Measurements from ENCODE around the gene RANBP9. TPM values are rescaled to one million over a fixed set of nuclear protein-coding genes. Genes with fewer than 3 reads are reported as not detected.

The RANBP9 gene
- total and polyA plus RNA-seq, 9 of the 15 experiments (the other 6 are each of a cell fraction or from before 2014, with no cell fraction given): 27.5 to 130 (median 61.5) TPM

- TF ChIP-seq TAF9B (IDR thresholded peaks at IDR 0.05; ENCODE audit: partially characterized antibody): peak; percentile 65
- TF ChIP-seq TAF15 (IDR thresholded peaks at IDR 0.05; ENCODE audit: low read depth, low read length): 0 out of 2 replicates have a peak, but pooled peaks have one; percentile 31
- peak; percentile 25; the same call in 1 of the 2 replicates for TF ChIP-seq JUND (IDR thresholded peaks at IDR 0.05; ENCODE audit: borderline replicate concordance, low read depth, low read length)
- peak; percentile 16; the same call in 1 of the 3 replicates for TF ChIP-seq JUND (tag; IDR thresholded peaks at IDR 0.05; ENCODE audit: borderline replicate concordance, low read depth, low read length)
- 0 out of 2 replicates have a peak, but pooled peaks have one; percentile 1 for TF ChIP-seq THRB (CRISPR knock-in tag; conservative IDR thresholded peaks at IDR 0.05)
- peak; percentile 63 for TF ChIP-seq PHF20 (IDR thresholded peaks at IDR 0.05; ENCODE audit: partially characterized antibody)
- TF ChIP-seq COPS2 (conservative IDR thresholded peaks at IDR 0.05): no peak
- TF ChIP-seq IRF9 (tag; IDR thresholded peaks at IDR 0.05): no peak
- TF ChIP-seq HEY1 (CRISPR knock-in tag; IDR thresholded peaks at IDR 0.05; ENCODE audit: borderline replicate concordance): no peak
- TF ChIP-seq TAF7 (tag; IDR thresholded peaks at IDR 0.05): no peak; the same call in 1 of the 2 replicates
- TF ChIP-seq ZNF41 (CRISPR knock-in tag; conservative IDR thresholded peaks at IDR 0.05): no peak
- no peak; the same call in 1 of the 2 replicates for TF ChIP-seq ZNF644 (tag; IDR thresholded peaks at IDR 0.05; ENCODE audit: low read depth)
- no peak for TF ChIP-seq SREBF2 (CRISPR knock-in tag; IDR thresholded peaks at IDR 0.05)
- TF ChIP-seq ZNF282 (CRISPR knock-in tag; IDR thresholded peaks at IDR 0.05): no peak
- peak; percentile 54 for TF ChIP-seq SAP30 (IDR thresholded peaks at IDR 0.05; ENCODE audit: borderline replicate concordance, insufficient read depth, low read depth, low read length, poor library complexity, severe bottlenecking)
- no peak for TF ChIP-seq ESRRB (CRISPR knock-in tag; IDR thresholded peaks at IDR 0.05; ENCODE audit: borderline replicate concordance)
- no peak for TF ChIP-seq ZNF133 (CRISPR knock-in tag; IDR thresholded peaks at IDR 0.05)
- no peak for TF ChIP-seq HDAC6 (IDR thresholded peaks at IDR 0.05; ENCODE audit: low read depth, low read length)
- TF ChIP-seq KLF6 (CRISPR knock-in tag; IDR thresholded peaks at IDR 0.05; ENCODE audit: borderline replicate concordance): peak; percentile 69; the same call in 1 of the 2 replicates
- peak in 1 of 2 experiments; percentile 23; a peak in 1 of 4 replicates for TF ChIP-seq ZMIZ1 (IDR thresholded peaks at IDR 0.05; ENCODE audit: low read depth in 2 of 2, low read length in 2 of 2)
- no peak for TF ChIP-seq GTF2A2 (tag; IDR thresholded peaks at IDR 0.05)
- TF ChIP-seq HNRNPLL (IDR thresholded peaks at IDR 0.05; ENCODE audit: low read depth, low read length, poor library complexity, severe bottlenecking): peak; percentile 23
Measured at GRCh38 chr6:13574571-13575376, 136.9 kb downstream of the RANBP9 start, which contains the start of gene SIRT5 (continued).

Measured in K562 (cell line).